Astrocyte of the spinal cord (primary cell): ENCODE results near the gene PPIP5K2.

Experiments used
- DNase-seq: peaks from one replicate; pipeline ENCODE4 v3.0.0; 2011; ENCODE audit warnings: low read depth, low spot score
- H3K4me3 ChIP-seq: 2 replicates; pipeline ENCODE4 v1.5.1; 2011; ENCODE audit warnings: low read depth, mild to moderate bottlenecking, low read length, moderate library complexity
- in situ Hi-C: cut with HindIII; loops from 2 replicates; pipeline ENCODE4 v1.10.0; 2017; ENCODE audit warnings: low sequenced_read_pairs
- TF ChIP-seq, protein P1 (sequence below): IDR thresholded peaks from 2 replicates; pipeline ENCODE4 v1.5.1; 2012; ENCODE audit warnings: low read depth, mild to moderate bottlenecking, low read length, inconsistent platforms

Gene PPIP5K2

DNA sequence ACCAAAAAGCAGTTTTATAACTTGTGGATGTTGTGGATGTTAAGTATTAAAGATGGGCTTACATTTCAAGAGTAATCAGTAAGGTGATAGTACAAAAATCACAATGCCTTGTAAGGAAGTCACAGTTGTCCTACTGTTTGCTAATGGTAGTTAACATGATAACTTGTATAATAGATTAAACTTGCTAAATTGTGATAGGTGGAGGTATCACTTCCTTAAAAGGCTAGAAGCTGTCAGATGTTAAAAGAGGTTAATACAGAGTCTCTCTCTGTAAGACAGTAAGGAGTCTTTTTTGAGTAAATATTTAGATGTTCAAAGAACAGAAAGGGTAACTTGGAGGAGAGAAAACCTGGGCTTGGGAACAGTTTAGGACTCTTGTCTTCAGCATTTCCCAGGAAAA is 124.3 kb downstream of the PPIP5K2 start:
- in situ Hi-C loops = no loop called here

DNA sequence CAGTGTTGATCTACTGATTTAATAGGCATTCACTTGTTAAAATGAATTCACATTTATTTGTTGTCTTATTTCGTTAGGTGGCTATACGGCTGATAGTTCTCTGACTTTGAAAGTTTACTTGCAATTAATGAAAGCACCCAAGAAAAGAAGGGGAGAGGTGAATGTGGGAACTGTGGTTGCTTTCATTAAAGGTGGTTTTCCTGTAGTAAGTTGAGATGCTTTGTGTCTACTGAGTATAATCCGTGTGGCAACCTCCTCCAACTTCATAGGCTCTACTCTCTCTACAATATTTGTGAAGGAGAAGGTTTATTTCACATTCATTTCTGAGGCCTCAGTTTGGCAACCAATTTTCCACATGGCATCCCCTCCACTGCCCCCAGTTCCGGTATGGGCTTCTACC is 125.7 kb downstream of the PPIP5K2 start:
- in situ Hi-C loops = no loop called here
- DNase-seq = no peak
- H3K4me3 ChIP-seq = no peak overlapping the region
- TF ChIP-seq, protein P1, sequence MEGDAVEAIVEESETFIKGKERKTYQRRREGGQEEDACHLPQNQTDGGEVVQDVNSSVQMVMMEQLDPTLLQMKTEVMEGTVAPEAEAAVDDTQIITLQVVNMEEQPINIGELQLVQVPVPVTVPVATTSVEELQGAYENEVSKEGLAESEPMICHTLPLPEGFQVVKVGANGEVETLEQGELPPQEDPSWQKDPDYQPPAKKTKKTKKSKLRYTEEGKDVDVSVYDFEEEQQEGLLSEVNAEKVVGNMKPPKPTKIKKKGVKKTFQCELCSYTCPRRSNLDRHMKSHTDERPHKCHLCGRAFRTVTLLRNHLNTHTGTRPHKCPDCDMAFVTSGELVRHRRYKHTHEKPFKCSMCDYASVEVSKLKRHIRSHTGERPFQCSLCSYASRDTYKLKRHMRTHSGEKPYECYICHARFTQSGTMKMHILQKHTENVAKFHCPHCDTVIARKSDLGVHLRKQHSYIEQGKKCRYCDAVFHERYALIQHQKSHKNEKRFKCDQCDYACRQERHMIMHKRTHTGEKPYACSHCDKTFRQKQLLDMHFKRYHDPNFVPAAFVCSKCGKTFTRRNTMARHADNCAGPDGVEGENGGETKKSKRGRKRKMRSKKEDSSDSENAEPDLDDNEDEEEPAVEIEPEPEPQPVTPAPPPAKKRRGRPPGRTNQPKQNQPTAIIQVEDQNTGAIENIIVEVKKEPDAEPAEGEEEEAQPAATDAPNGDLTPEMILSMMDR = no peak

More for the DNA sequence above, 124.3 kb downstream of the PPIP5K2 start:
- no peak for DNase-seq
- no peak overlapping the region for H3K4me3 ChIP-seq
- TF ChIP-seq, protein P1 = no peak

DNA sequence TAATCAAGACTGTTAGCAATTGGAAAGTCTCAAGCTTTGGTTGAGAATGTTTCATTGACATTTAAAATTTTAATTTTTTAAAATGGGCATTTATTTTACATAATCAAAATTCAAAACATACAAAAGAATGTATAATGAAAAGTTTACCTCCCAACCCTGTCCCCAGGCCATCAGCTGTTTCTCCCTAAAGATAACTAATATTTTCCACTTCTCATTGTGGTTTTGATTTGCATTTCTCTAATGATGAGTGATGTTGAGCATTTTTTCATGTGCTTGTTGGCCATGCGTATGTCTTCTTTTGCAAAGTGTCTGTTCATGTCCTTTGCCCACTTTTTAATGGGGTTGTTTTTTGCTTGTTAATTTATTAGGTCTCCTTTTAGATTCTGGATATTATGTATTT is 127.0 kb downstream of the PPIP5K2 start:
- DNase-seq = no peak
- in situ Hi-C loops = no loop called here
- TF ChIP-seq, protein P1 = no peak
- H3K4me3 ChIP-seq = no peak overlapping the region

DNA sequence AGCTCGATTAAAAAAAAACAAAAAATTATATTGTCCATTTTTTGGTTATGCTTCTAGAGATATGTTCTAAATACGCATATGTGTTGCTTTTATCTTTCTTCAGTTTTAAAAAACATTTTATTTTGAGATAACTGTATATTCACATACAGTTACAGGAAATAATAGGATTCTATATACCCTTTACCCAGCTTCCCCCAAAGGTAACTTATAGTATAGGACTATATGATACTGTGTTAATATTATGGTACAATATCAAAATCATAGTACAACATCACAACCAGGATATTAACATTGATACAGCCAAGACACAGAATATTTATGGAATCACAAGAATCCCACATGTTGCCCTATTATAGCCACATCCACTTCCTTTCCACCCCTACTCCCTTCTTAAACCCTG is 129.0 kb downstream of the PPIP5K2 start:
- DNase-seq = no peak
- no peak overlapping the region for H3K4me3 ChIP-seq
- in situ Hi-C loops = no loop called here
- TF ChIP-seq, protein P1 = no peak

DNA sequence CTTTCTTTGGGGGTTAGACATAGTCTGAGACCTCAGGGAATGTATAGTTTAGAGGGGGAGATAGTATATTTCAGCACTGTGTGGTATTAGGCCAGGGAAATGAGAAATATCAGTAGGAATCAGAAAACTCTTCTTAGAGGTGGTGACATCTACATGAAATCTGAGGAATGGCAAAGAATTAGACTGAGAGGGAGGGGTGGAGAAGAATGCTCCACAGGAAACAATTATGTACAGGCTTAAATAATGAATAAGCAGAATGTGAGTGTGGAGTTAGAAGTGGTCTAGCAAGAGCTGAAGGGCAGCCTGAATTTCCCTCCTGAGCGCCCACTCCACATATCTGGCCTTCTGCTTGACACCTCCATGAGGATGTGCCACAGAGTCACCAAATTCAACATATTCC is 134.8 kb downstream of the PPIP5K2 start:
- no peak overlapping the region for H3K4me3 ChIP-seq
- TF ChIP-seq, protein P1 = no peak
- no peak for DNase-seq
- in situ Hi-C loops = no loop called here

DNA sequence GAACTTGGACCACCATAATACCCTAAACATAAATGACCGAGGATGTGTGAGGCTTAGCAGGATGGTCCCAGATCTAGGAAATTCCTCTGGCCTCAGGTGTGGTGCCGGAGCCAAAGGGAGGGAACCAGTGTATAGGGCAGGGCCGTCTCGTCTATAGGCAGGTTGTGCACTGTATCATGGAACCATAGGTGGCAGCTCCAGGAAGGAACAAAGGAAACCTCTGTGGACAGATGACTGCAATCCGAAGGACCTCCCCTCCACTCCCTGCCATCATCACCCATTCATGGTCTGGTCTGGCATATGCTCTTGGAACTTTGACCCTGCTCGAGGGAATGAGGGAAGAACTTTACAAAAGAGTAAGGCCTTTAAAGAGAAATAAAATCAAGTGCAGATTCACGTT is 135.6 kb downstream of the PPIP5K2 start:
- in situ Hi-C loops = no loop called here
- DNase-seq = no peak
- no peak overlapping the region for H3K4me3 ChIP-seq
- TF ChIP-seq, protein P1 = no peak

DNA sequence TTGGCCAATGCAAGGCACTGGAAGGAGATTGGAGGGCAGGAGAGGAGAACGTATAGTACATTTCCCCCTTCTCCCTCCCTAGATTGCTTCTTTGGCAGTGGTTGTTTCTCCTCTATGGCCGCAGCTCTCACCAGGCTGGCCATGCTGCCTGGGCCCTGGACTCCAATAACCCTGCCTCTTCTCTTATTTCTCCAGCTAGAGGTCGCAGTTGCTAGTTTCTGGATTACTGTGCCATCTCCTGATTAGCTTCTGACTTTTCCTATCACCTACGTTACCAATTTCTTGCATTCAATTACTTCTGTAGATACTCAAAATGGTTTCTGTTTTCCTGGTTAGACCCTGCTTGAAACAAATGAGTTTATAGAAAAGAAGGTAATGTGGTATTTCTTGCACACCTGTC is 136.1 kb downstream of the PPIP5K2 start:
- no peak overlapping the region for H3K4me3 ChIP-seq
- in situ Hi-C loops = no loop called here
- TF ChIP-seq, protein P1 = peak; percentile 30
- DNase-seq = no peak
